ENCODE measurements around the gene TUBB1.

TUBB1 gene

DNA sequence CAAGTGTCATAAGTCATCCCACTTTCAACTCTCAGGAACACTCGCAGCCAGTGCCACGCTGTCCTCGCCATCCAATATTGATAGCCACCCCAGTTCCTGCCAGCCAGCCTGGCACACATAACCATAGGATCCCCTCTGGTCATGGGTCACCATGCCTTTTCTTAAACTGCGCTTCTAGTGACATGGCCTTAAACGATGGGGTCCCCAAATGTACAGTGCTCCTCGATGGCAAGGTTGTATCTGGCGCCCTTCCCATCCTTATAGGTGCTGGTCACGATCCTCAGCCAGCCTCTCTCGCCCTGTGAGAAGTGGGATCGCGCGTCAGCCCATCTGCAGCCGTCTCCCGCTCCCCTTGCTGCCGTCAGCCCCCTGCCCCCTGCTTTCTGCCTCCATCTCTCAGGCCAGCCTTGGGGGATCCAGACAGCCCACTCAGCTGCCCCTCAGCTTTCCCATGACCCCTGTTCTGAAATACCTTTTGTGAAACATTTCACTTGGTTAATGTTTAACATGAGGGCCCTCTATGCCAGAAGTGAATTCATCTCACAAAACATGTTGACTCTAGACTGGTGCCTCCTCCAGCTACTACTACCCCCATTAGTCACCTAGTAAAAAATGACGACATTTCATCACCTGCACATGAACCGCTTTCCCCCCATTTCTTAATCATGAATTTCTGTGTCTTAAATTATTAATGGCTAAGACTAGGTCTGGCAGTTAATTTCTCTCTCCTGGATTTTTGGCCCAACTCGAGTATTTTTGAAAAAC lies 23.6 kb upstream of the TUBB1 start:
- Histone ChIP-seq H3K36me3 (ENCODE audit: insufficient read depth, low read length) (peaks cover 58% of the 10 kb centered on the region), H3K9me3 (ENCODE audit: insufficient read depth, low read depth, low read length) (no peaks in the 10 kb centered on the region), H3K9me2 (replicated peaks; ENCODE audit: low read depth, low read length) (no peaks in the 10 kb centered on the region), H3F3A (ENCODE audit: low read depth) (no peaks in the 10 kb centered on the region), H3K4me2 (ENCODE audit: low read depth, low read length, poor library complexity, severe bottlenecking) (no peak overlapping the region), H2AFZ (ENCODE audit: low read length) (no peak overlapping the region), H3K27me3 (ENCODE audit: insufficient read depth, low read length, poor library complexity, severe bottlenecking) (no peaks in the 10 kb centered on the region), H3K4me1 (ENCODE audit: insufficient read depth, low read length, poor library complexity, severe bottlenecking) (no peaks in the 10 kb centered on the region), H4K20me1 (ENCODE audit: insufficient read depth, low read length, poor library complexity, severe bottlenecking) (no peaks in the 10 kb centered on the region), H3K9ac (ENCODE audit: low read depth, low read length, poor library complexity, severe bottlenecking) (no peak overlapping the region), H3K79me2 (ENCODE audit: insufficient read depth, low read length) (no peaks in the 10 kb centered on the region), H3K4me3 (ENCODE audit: low read length, poor library complexity, severe bottlenecking) (no peak overlapping the region)
- TF ChIP-seq CTCF (conservative IDR thresholded peaks at IDR 0.05; ENCODE audit: low read length) (no peak), EZH2phosphoT487 (IDR thresholded peaks at IDR 0.05; ENCODE audit: borderline replicate concordance) (no peak)

- Histone ChIP-seq H3K27me3 (ENCODE audit: insufficient read depth, low read length, poor library complexity, severe bottlenecking) (no peaks in the 10 kb centered on the region), H4K20me1 (ENCODE audit: insufficient read depth, low read length, poor library complexity, severe bottlenecking) (no peaks in the 10 kb centered on the region), H2AFZ (ENCODE audit: low read length) (no peak overlapping the region), H3K9me2 (replicated peaks; ENCODE audit: low read depth, low read length) (no peaks in the 10 kb centered on the region), H3K9ac (ENCODE audit: low read depth, low read length, poor library complexity, severe bottlenecking) (no peak overlapping the region), H3K36me3 (ENCODE audit: insufficient read depth, low read length) (peaks cover 52% of the 10 kb centered on the region), H3K4me2 (ENCODE audit: low read depth, low read length, poor library complexity, severe bottlenecking) (no peak overlapping the region), H3K4me1 (ENCODE audit: insufficient read depth, low read length, poor library complexity, severe bottlenecking) (no peaks in the 10 kb centered on the region), H3K9me3 (ENCODE audit: insufficient read depth, low read depth, low read length) (no peaks in the 10 kb centered on the region), H3K79me2 (ENCODE audit: insufficient read depth, low read length) (no peaks in the 10 kb centered on the region), H3F3A (ENCODE audit: low read depth) (no peaks in the 10 kb centered on the region), H3K4me3 (ENCODE audit: low read length, poor library complexity, severe bottlenecking) (no peak overlapping the region)
- TF ChIP-seq EZH2phosphoT487 (IDR thresholded peaks at IDR 0.05; ENCODE audit: borderline replicate concordance), result no peak
- TF ChIP-seq CTCF (conservative IDR thresholded peaks at IDR 0.05; ENCODE audit: low read length), result no peak
These were observed 23.0 kb upstream of the TUBB1 start for GRCh38 chr20:58996226-58996611.

GRCh38 chr20:58997141-58997770 lies 22.0 kb upstream of the TUBB1 start:
- TF ChIP-seq CTCF (conservative IDR thresholded peaks at IDR 0.05; ENCODE audit: low read length) (no peak), EZH2phosphoT487 (IDR thresholded peaks at IDR 0.05; ENCODE audit: borderline replicate concordance) (no peak)
- Histone ChIP-seq H3K9ac (ENCODE audit: low read depth, low read length, poor library complexity, severe bottlenecking) (no peak overlapping the region), H3K4me2 (ENCODE audit: low read depth, low read length, poor library complexity, severe bottlenecking) (no peak overlapping the region), H3K4me3 (ENCODE audit: low read length, poor library complexity, severe bottlenecking) (no peak overlapping the region), H3F3A (ENCODE audit: low read depth) (no peaks in the 10 kb centered on the region), H3K36me3 (ENCODE audit: insufficient read depth, low read length) (peaks cover 42% of the 10 kb centered on the region), H3K4me1 (ENCODE audit: insufficient read depth, low read length, poor library complexity, severe bottlenecking) (no peaks in the 10 kb centered on the region), H3K9me2 (replicated peaks; ENCODE audit: low read depth, low read length) (no peaks in the 10 kb centered on the region), H2AFZ (ENCODE audit: low read length) (no peak overlapping the region), H3K79me2 (ENCODE audit: insufficient read depth, low read length) (no peaks in the 10 kb centered on the region), H3K27me3 (ENCODE audit: insufficient read depth, low read length, poor library complexity, severe bottlenecking) (no peaks in the 10 kb centered on the region), H3K9me3 (ENCODE audit: insufficient read depth, low read depth, low read length) (no peaks in the 10 kb centered on the region), H4K20me1 (ENCODE audit: insufficient read depth, low read length, poor library complexity, severe bottlenecking) (no peaks in the 10 kb centered on the region)

Measured in Loucy (cell line).